ENCODE measurements around the gene BCL11A.

- TF ChIP-seq CTCF (IDR thresholded peaks at IDR 0.05; ENCODE audit: insufficient read depth, low read depth, low read length), result no peak
- no peak for TF ChIP-seq EZH2 (IDR thresholded peaks at IDR 0.05; ENCODE audit: insufficient read depth, low read length)
These were observed 48.1 kb downstream of the BCL11A start for GRCh38 chr2:60505240-60505879.
